Liver (tissue), 9 donors: ENCODE measurements around the gene HLCS. TPM values are rescaled to one million over a fixed set of nuclear protein-coding genes. Genes with fewer than 3 reads are reported as not detected.

Experiments
- DNase-seq: peaks from one replicate; pipeline ENCODE4 v3.0.0-alpha.2; 2017; ENCODE audit warnings: low spot score
- H3K27ac ChIP-seq, 2 donors: one replicate each; pipeline ENCODE4 v1.7.0; 2013; ENCODE audit warnings: inconsistent platforms in 2 of 2, low read length in 2 of 2, control low read depth in 1 of 2, low read depth in 1 of 2, mild to moderate bottlenecking in 1 of 2
- H3K27me3 ChIP-seq, 4 donors: one replicate each; pipeline versions ENCODE4 v1.6.1 to v1.7.0; 2013; ENCODE audit warnings: low read length in 3 of 4, inconsistent platforms in 1 of 4, mild to moderate bottlenecking in 1 of 4, moderate library complexity in 1 of 4; ENCODE audit not compliant: control insufficient read depth in 4 of 4, insufficient read depth in 4 of 4
- H3K36me3 ChIP-seq, 4 donors: one replicate each; pipeline versions ENCODE4 v1.6.1 to v1.7.0; 2013; ENCODE audit warnings: low read length in 3 of 4, mild to moderate bottlenecking in 3 of 4, low read depth in 1 of 4, moderate library complexity in 1 of 4; ENCODE audit not compliant: control insufficient read depth in 4 of 4, insufficient read depth in 3 of 4
- H3K4me1 ChIP-seq, 4 donors: one replicate each; pipeline versions ENCODE4 v1.6.1 to v1.7.0; 2013; ENCODE audit warnings: low read length in 3 of 4, mild to moderate bottlenecking in 3 of 4, moderate library complexity in 1 of 4; ENCODE audit not compliant: control insufficient read depth in 4 of 4, insufficient read depth in 4 of 4
- H3K4me3 ChIP-seq, 3 donors: one replicate each; pipeline versions ENCODE4 v1.6.1 to v1.7.0; 2013; ENCODE audit warnings: low read length in 3 of 3, control low read depth in 1 of 3, low read depth in 1 of 3, mild to moderate bottlenecking in 1 of 3
- H3K9ac ChIP-seq, 2 donors: one replicate each; pipeline ENCODE4 v1.7.0; 2013; ENCODE audit warnings: low read length in 2 of 2, mild to moderate bottlenecking in 2 of 2, moderate library complexity in 2 of 2, control low read depth in 1 of 2, low read depth in 1 of 2
- H3K9me3 ChIP-seq, 4 donors: one replicate each; pipeline versions ENCODE4 v1.6.1 to v1.7.0; 2013; ENCODE audit warnings: low read length in 3 of 4; ENCODE audit not compliant: control insufficient read depth in 4 of 4
- EGR1 ChIP-seq, 2 donors: IDR thresholded peaks; 2 replicates each; pipeline ENCODE4 v1.6.1; 2016 to 2018; ENCODE audit warnings: antibody characterized with exemption in 2 of 2, low read depth in 2 of 2
- FOXA1 ChIP-seq: IDR thresholded peaks from 2 replicates; pipeline ENCODE4 v1.6.1; 2016; ENCODE audit warnings: antibody characterized with exemption
- FOXA2 ChIP-seq: IDR thresholded peaks from 2 replicates; pipeline ENCODE4 v1.6.1; 2016; ENCODE audit warnings: antibody characterized with exemption
- GABPA ChIP-seq, 2 donors: IDR thresholded peaks in 1 of 2; conservative IDR thresholded peaks in 1 of 2; 2 replicates each; pipeline ENCODE4 v1.6.1; 2016; ENCODE audit warnings: antibody characterized with exemption in 2 of 2, mild to moderate bottlenecking in 1 of 2, moderate library complexity in 1 of 2
- HNF4A ChIP-seq, 2 donors: conservative IDR thresholded peaks; 2 replicates each; pipeline ENCODE4 v1.6.1; 2016; ENCODE audit warnings: antibody characterized with exemption in 2 of 2, mild to moderate bottlenecking in 2 of 2
- HNF4G ChIP-seq: IDR thresholded peaks from 2 replicates; pipeline ENCODE4 v1.6.1; 2016; ENCODE audit warnings: antibody characterized with exemption
- JUND ChIP-seq, 2 donors: IDR thresholded peaks; 2 replicates each; pipeline ENCODE4 v1.6.1; 2016; ENCODE audit warnings: antibody characterized with exemption in 2 of 2
- MAX ChIP-seq: IDR thresholded peaks from 2 replicates; pipeline ENCODE4 v1.6.1; 2016; ENCODE audit warnings: antibody characterized with exemption
- NR2F2 ChIP-seq: IDR thresholded peaks from 2 replicates; pipeline ENCODE4 v1.6.1; 2016; ENCODE audit warnings: antibody characterized with exemption
- RAD21 ChIP-seq, 2 donors: IDR thresholded peaks; 2 replicates each; pipeline ENCODE4 v1.6.1; 2016; ENCODE audit warnings: antibody characterized with exemption in 2 of 2, mild to moderate bottlenecking in 2 of 2
- REST ChIP-seq: IDR thresholded peaks from 2 replicates; pipeline ENCODE4 v1.6.1; 2016; ENCODE audit warnings: antibody characterized with exemption, mild to moderate bottlenecking
- RXRA ChIP-seq, 2 donors: IDR thresholded peaks; 2 replicates each; pipeline ENCODE4 v1.6.1; 2017 to 2018; ENCODE audit warnings: antibody characterized with exemption in 2 of 2, mild to moderate bottlenecking in 1 of 2
- SP1 ChIP-seq: IDR thresholded peaks from 2 replicates; pipeline ENCODE4 v1.6.1; 2018; ENCODE audit warnings: antibody characterized with exemption, mild to moderate bottlenecking
- TAF1 ChIP-seq: conservative IDR thresholded peaks from 2 replicates; pipeline ENCODE4 v1.6.1; 2016; ENCODE audit warnings: antibody characterized with exemption, mild to moderate bottlenecking
- YY1 ChIP-seq: IDR thresholded peaks from 2 replicates; pipeline ENCODE4 v1.6.1; 2016; ENCODE audit warnings: antibody characterized with exemption, mild to moderate bottlenecking
- ZBTB33 ChIP-seq: IDR thresholded peaks from 2 replicates; pipeline ENCODE4 v1.6.1; 2016; ENCODE audit warnings: antibody characterized with exemption
- WGBS: extraction: QIAGEN DNeasy Blood & Tissue Kit; methylation state at CpG from one replicate; pipeline ENCODE4 v1.1.7; 2013; 5-methylcytosine and 5-hydroxymethylcytosine counted together
- polyA plus RNA-seq, 2 donors: library from polyadenylated mRNA; stranded (reverse) in 1 of 2; unstranded in 1 of 2; fragments of 200-250 nt in 1 of 2; fragments of >200 nt in 1 of 2; fragmentation: Nextera tagmentation in 1 of 2; extraction: Ambion mirVana in 1 of 2; gene quantifications; one replicate each; pipeline versions ENCODE4 v1.2.1 to v1.2.3, GENCODE V29; 2013 to 2015
- total RNA-seq, 2 donors: library from RNA; depleted of rRNA; stranded (reverse); fragments of >200 nt; gene quantifications; one replicate each; pipeline ENCODE4 v1.2.3, GENCODE V29; 2014
- TF ChIP-seq, protein P1 (sequence below): fragments of 150-350 bp; IDR thresholded peaks from 2 replicates; pipeline ENCODE4 v1.5.1; 2017; ENCODE audit warnings: improper control_type of control experiment, low read depth, low read length; ENCODE audit not compliant: missing input control
- TF ChIP-seq, protein P2 (sequence below): IDR thresholded peaks from 2 replicates; pipeline ENCODE4 v1.6.1; 2016; ENCODE audit warnings: antibody characterized with exemption
- donor health status: healthy.
- donor health status: healthy.
- donor health status: healthy.
- donor health status: healthy.
- donor health status: healthy.

The HLCS gene
- total and polyA plus RNA-seq, 4 donors, result 6.6 to 22.5 (median 8.3) TPM

GRCh38 chr21:36768496-36768895 lies 198.0 kb downstream of the HLCS start:
- Histone ChIP-seq H3K4me1 (peaks cover 0 to 8% (median 4%) of the 10 kb centered on the region in 4 donors), H3K9me3 (no peaks in the 10 kb centered on the region), H3K9ac (no peak overlapping the region), H3K36me3 (peaks cover 0 to 3% (median under 1%) of the 10 kb centered on the region in 4 donors), H3K27ac (no peak overlapping the region), H3K27me3 (no peaks in the 10 kb centered on the region), H3K4me3 (no peak overlapping the region)
- no peak for DNase-seq
- TF ChIP-seq MAX (no peak), HNF4A (conservative IDR thresholded peaks at IDR 0.05) (no peak), TAF1 (no peak), HNF4G (no peak)
- 97% methylated on average over 13 of the region's 13 CpGs for WGBS

- Histone ChIP-seq H3K36me3 (peaks cover 0 to 3% (median under 1%) of the 10 kb centered on the region in 4 donors), H3K4me3 (no peak overlapping the region), H3K9me3 (no peaks in the 10 kb centered on the region), H3K9ac (no peak overlapping the region), H3K27ac (no peak overlapping the region), H3K4me1 (no peaks in the 10 kb centered on the region), H3K27me3 (no peaks in the 10 kb centered on the region)
- TF ChIP-seq HNF4A (conservative IDR thresholded peaks at IDR 0.05) (no peak), EGR1 (IDR thresholded peaks at IDR 0.05; ENCODE audit: low read depth in 2 of 2) (no peak), REST (no peak), SP1 (no peak), YY1 (no peak), HNF4G (no peak), JUND (IDR thresholded peaks at IDR 0.05) (no peak), NR2F2 (no peak), MAX (no peak), TAF1 (no peak), FOXA2 (no peak), GABPA (IDR thresholded peaks at IDR 0.05 in 1 of 2, conservative IDR thresholded peaks at IDR 0.05 in 1 of 2) (no peak), FOXA1 (no peak), RXRA (IDR thresholded peaks at IDR 0.05) (no peak), ZBTB33 (no peak), RAD21 (IDR thresholded peaks at IDR 0.05) (no peak)
- TF ChIP-seq, protein P1, sequence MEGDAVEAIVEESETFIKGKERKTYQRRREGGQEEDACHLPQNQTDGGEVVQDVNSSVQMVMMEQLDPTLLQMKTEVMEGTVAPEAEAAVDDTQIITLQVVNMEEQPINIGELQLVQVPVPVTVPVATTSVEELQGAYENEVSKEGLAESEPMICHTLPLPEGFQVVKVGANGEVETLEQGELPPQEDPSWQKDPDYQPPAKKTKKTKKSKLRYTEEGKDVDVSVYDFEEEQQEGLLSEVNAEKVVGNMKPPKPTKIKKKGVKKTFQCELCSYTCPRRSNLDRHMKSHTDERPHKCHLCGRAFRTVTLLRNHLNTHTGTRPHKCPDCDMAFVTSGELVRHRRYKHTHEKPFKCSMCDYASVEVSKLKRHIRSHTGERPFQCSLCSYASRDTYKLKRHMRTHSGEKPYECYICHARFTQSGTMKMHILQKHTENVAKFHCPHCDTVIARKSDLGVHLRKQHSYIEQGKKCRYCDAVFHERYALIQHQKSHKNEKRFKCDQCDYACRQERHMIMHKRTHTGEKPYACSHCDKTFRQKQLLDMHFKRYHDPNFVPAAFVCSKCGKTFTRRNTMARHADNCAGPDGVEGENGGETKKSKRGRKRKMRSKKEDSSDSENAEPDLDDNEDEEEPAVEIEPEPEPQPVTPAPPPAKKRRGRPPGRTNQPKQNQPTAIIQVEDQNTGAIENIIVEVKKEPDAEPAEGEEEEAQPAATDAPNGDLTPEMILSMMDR, result no peak
- TF ChIP-seq, protein P2, sequence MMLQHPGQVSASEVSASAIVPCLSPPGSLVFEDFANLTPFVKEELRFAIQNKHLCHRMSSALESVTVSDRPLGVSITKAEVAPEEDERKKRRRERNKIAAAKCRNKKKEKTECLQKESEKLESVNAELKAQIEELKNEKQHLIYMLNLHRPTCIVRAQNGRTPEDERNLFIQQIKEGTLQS, result no peak
- WGBS, result 90% methylated on average over 11 of the region's 11 CpGs
- no peak for DNase-seq
Measured at GRCh38 chr21:36767096-36767495, 199.4 kb downstream of the HLCS start.
